Measurements from ENCODE around the gene NPC1L1.
A peak's percentile ranks its signal among the peaks of the same experiment; 100 is the strongest.

The NPC1L1 gene

DNA sequence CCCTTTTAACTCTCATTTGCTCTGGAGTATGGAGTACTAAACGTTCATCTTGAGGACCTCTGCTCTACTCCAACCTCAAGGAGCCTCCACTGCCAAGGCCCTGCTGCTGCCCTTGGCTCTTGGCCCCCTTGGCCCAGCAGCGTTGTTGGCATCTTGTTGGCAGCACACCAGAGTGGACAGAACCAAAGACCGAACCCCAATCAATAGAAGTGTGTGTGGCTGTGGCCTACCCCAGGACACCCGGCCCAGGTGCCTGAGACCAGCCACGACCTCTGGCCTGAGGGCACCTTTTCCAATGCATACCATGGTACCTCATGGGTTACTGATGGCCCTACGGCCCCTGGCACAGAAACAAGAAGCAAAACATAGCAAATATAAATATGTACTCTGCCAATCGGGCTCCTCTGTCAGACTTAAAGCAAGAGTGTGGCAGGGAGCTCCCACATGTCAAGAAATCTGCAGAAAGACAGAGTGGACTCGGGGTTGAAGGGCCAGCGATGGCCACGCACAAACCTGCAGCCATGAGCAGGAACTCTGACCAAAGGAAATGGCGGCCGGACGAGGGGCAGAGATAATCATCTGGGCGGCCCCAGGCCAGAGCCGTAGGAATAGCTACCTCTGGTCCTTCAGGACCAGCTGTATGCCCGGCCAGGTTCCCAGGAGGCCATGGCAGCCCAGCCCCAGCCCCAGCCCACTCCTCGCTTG, 2.9 kb downstream of the NPC1L1 start:
- DNase-seq (ENCODE audit: low read depth in 1 of 2, low spot score in 1 of 2) = no peak

DNA sequence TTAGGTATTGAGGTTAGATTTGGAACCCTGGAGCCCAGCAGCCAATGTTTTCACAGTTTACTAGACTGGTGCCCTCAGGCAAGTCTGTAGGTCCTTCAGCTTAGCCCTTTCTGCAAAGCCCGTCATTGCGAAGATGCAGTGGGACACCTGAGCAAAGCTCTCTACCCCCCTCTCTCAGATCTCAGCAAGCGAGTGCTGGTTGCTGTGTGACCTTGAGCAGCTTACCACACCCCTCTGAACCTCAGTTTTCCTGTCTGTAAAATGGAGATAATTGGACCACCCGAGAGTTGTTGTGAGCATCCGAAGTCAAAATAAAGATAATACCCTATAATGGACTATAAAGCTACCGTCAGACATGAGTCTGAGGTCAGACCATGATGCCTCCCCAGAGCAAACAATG, 3.7 kb downstream of the NPC1L1 start:
- DNase-seq (ENCODE audit: low read depth in 1 of 2, low spot score in 1 of 2) = no peak

DNA sequence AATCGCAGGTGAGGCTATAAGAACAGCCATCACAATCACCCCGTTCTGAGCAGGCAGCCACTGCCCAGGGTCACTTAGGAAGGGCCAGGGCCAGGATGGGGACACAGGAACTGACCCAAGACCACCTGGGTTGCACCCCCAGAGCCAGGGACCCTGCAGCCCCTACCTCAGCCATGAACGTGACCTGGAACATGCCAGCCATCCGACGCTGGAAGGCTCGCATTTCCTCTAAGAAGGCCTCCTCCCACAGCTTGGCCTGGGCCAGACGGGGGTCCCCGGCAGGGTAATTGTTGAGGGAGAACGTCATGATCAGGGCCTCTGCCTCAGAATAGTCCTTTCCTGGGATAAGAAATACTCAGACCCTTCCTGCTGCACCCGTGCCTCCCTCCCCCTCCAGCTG, 5.0 kb downstream of the NPC1L1 start:
- DNase-seq (ENCODE audit: low read depth in 1 of 2, low spot score in 1 of 2) = no peak

DNA sequence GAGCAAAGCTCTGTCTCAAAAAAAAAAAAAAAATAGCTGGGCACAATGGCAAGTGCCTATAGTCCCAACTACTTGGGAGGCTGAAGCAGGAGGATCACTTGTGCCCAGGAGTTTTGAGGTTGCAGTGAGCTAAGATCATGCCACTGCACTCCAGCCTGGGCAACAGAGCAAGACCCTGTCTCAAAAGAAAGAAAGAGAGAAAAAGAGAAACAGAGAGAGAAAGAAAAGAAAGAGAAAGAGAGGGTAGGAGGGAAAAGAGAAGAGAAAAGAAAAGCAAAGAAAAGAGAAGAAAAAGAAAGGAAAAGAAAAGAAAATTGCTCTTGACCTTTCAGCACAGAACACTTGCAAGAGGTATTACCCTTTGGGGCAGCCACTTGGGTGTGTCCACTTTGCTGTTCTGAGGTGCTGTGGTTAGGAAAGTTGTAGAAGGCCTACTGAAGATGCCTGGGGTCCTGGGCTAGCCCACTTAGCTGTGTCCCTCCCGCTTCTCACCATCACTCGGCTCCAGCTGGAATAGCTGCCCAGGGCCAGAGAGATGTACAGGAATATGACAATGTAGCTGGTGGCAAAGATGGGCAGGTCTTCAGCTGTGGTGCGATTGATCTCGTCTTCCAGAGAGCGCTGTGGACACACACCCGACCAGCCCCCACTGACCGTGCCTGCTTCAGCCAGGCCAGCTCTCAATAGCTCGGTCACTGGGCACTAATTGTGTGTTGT, 5.6 kb downstream of the NPC1L1 start:
- no peak for DNase-seq (ENCODE audit: low read depth in 1 of 2, low spot score in 1 of 2)

DNA sequence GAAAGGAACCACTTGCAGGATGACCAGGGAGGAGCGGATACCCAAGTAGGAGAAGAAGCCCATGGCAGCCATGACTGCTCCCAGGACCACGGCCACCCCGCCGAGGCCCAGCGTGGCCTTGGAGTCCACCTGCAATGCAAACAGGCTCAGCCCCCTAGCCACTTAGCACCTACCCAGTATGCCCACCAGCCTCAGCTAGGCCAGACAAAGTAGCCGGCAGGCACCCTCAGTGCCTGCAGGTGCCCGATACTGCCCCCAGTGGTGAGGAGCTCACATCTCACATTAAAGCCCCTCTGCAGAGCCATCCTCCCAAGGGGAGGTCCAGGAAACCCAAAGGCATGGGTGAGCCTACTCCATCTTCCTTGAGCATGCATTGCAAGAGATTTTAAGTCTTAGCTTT, 6.6 kb downstream of the NPC1L1 start:
- peak in 1 of 2 donors; percentile 16 for DNase-seq (ENCODE audit: low read depth in 1 of 2, low spot score in 1 of 2)

DNA sequence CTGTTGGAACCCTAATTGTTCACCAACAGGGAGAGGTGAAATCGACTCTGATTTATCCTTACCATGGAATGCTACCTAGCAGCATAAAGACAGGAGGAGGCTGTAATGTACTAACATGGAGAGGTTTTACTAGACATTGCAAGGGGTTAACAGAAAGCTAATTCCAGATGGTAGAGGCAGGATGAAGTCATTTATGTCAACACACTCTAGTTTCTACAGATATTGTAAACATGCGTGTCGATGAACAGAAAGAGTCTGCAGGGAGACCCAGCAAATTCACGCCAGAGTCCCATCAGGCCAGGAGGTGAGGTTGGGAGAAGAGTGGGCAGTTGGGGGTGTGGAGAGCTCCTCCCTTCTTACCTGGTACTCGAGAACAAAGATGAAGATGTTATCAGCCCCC, 7.0 kb downstream of the NPC1L1 start:
- DNase-seq (ENCODE audit: low read depth in 1 of 2, low spot score in 1 of 2) = no peak

DNA sequence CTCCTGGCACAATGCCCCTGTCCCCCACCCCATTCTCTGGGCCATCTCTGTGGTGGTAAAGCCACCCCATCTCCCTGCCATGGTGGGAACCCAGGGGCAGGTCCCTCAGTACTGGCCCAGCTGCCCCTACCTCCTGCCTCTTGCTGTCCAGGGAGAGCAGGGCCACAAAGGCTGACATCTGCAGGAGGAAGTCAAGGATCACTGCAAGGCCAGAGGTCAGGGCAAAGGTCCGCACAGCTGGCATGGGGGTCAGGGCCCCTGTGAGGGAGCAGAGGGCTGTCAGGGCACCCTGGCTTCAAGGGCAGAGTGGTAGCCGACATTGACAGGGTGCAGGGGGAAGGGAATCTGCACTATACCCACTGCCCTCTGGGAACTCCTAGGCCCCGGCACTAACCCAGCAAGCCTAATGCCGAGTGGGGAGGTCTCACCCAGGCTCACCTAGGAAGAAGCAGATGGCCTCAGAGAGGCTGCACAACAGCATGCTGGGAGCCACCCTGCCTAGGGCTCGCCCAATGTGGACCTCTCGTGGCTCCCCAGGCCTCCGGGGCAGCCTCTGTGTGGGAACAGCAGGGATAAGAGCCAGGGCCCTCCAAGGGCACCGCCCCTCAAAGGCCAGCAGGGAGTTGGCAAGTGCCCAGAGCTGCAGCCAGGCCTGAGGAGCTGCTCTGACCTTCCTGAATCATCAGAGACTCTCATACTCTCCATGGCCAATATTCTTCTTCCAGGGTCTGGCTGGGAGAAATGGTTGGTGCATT, 7.7 kb downstream of the NPC1L1 start:
- DNase-seq (ENCODE audit: low read depth in 1 of 2, low spot score in 1 of 2) = no peak

DNA sequence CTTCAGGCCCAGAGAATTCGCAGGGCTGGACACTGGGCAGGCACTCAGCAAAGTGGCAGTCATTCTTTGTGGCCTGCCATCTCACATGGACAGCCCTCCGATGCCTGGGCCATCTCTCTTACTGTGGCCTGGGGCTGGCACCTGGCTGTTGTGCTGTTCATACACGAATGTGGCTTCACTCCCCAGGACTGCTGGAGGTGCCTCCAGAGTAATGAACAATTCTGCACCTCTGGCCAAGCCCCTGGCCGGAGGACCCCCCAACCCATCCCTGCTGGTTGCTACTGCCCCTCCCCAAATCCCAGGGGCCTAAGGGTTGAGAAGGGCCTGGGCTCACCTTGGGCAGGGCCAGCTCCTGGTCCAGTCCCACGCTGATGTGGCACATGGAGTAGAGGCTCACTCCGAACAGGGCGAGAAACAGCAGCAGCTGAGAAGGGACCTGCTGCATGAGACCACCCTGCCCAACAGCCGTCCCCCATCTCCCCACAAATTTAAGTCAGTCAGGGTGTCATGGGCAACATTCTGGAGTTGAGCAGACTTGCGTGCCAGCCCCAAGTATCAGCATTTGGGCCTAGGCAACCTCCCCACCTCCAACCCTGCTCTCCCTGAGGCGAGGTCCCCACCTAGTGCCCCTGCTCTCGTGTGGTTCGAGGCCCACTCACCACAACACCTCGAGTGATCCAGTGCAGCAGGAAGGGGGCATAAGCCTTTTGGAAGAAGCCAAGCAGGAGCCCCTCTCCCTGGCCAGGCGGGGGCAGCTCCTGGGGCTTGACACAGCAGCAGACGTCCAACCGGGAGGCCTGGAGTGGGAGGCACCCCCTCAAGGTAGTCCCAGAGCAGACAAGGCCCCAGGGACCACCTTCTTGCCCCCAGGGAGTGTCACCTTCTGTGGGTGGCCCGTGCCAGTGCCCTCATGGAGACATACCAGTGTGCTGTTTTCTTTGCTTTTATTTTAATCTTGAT, 9.4 kb downstream of the NPC1L1 start:
- DNase-seq (ENCODE audit: low read depth in 1 of 2, low spot score in 1 of 2) = no peak

DNA sequence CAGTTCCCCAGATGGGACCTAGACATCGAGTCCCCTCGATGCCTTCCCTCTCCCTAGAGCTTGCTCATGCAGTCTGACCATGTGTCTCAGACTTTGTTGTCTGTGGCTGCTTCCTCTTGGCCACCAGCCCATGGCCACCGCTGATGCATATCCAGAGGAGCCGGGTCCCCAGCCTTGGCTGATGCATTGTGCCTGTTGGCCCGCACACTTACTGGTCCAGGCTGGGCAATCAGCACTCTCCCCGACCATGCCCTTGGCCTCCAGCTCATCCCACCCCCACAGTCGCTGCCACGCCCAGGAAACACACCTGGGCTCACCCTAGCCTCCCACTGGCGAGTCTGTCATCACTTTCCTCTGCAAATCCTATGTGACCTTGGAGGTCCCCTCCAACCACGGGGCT, 10.1 kb downstream of the NPC1L1 start:
- DNase-seq (ENCODE audit: low read depth in 1 of 2, low spot score in 1 of 2) = no peak

DNA sequence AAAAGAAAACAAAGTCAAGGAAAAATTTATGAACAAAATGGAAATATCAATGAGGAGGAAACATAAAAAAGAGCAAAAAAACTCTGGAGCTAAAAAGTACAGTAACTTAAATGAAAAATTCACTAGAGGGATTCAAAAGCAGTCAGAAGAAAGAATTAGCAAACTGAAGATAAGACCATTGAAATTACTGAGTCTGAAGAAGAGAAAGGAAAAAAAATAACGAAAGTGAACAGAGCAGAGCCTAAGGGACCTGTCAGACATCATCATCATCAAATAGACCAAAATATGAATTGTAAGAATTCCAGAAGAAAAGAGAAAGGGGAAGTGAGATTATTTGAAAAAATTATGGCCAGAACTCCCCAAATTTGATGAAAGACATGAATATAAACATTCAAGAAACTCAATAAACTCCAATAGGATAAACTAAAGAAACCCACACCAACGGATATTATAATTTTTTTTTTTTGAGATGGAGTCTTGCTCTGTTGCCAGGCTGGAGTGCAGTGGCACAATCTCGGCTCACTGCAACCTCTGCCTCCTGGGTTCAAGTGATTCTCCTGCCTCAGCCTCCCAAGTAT, 16.2 kb downstream of the NPC1L1 start:
- no peak for DNase-seq (ENCODE audit: low read depth in 1 of 2, low spot score in 1 of 2)

DNA sequence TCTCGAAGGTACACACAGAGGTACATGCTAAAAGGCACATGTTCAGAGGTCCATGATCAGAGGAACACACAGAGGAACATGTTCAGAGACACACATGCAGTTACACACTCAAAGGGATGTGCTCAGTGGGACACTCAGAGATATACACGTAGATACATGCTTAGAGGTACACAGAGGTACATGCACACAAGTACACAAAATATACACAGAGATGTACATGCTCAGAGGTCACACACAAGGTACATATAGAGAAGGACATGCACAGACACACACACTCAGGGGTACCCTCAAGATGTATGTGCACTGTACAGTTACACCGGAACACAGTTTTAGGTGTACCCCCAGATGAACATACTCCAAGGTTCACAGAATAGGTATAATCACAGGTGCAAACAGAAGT, 18.8 kb downstream of the NPC1L1 start:
- DNase-seq (ENCODE audit: low read depth in 1 of 2, low spot score in 1 of 2) = no peak

DNA sequence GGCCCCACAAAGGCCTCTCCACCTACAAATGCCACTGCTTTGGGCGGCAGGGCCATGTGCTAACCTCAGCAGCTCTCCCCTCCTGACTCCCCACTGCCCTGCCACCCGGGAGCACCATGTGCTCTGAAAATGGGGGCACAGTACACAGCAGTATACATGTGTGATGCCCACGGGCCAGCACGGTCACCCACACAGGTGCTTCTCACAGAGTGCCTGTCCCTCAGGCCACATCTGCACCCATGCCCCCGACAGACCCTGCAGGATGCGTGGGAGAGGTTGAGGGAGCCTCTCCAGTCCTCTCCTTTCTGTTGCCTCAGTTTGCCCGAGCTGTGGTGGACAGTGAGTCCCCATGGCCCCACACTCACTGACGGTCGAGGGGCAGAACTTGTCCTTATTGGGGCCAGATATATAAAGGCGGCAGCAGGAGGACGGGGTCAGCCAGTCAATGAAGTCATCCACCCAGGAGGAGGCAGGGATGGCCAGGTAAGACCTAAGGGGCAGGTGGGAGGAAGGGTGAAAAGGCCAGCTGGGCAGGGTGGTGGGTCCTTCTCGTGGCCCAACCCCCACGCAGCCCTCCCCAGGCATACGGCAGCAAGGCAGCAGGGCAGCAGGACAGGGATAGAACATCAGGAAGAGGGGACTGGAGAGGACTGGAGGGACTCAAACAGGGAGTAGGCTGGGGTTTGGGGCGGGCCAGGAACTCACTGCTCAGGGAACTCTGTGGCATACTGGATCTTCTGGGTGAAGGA, 19.6 kb downstream of the NPC1L1 start:
- DNase-seq (ENCODE audit: low read depth in 1 of 2, low spot score in 1 of 2) = no peak

DNA sequence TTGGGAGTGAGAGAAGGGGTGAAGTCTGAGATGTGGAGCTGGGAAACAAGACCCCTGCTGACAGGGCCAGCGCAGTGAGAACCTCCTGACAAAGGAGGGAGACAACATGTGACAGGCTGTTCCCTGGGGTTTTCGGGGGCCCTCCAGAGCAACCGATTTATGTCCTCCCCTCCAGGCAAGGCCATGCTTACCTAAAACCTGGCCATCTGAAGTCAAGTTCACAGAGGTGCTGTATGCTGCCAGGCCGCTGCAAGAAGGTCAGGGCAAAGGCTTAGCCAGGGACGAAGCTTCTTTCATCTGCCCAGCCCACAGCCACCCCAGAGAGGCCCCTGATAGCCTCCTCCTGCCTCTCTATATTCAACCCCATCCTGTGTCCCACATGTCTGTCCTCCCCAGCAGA, 20.6 kb downstream of the NPC1L1 start:
- DNase-seq (ENCODE audit: low read depth in 1 of 2, low spot score in 1 of 2) = no peak

DNA sequence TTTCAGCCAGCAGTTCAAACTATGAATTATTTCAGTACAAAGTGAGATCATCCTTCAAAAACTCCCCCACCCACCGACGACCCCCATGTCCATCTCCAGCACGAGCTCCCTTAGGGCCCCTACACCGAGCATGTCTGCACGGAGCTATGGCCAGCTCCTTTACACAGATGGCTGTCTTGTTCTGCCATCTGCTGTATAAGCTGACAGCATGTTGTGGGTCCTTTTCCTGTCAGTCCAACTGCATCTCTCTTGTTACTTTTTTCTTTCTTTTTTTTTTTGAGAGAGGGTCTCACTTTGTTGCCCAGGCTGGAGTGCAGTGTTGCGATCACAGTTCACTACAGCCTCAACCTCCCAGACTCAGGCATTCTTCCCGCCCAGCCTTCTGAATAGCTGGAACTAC, 21.6 kb downstream of the NPC1L1 start:
- no peak for DNase-seq (ENCODE audit: low read depth in 1 of 2, low spot score in 1 of 2)

DNA sequence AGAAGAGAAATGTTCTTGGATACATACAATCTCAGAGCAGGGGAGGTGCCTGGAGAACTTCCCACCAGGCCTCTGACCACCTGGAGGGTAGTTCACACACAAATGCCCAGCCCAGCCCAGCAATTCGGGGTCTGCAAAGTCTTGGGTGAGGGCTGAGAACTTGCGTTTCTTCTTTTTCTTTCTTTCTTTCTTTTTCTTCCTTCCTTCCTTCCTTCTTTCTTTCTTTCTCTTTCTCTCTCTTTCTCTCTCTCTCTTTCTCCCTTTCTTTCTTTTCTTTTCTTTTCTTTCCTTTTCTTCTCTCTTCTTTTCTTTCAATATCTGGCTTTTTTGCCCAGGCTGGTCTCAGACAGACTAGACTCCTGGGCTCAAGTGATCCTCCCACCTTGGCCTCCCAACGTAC, 22.4 kb downstream of the NPC1L1 start:
- no peak for DNase-seq (ENCODE audit: low read depth in 1 of 2, low spot score in 1 of 2)

DNA sequence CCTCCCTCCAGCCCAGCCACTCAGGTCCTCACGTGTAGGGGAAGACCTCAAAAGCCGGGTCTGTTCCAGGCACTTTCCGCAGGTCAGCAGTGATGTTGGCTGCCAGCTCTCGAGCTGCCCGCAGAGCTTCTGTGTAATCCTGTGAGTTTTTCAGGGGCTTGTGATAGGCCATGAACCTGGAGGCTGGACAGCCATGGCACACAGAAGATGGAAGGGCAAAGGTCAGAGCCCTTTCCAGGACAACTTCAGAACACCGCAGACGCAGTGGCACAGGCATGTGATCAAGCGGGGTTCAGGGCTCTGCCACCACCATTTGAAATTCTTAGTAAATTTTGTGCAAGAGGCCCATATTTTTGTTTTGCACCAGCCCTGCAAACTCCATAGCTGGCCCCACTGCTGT, 24.0 kb downstream of the NPC1L1 start:
- DNase-seq (ENCODE audit: low read depth in 1 of 2, low spot score in 1 of 2) = no peak

DNA sequence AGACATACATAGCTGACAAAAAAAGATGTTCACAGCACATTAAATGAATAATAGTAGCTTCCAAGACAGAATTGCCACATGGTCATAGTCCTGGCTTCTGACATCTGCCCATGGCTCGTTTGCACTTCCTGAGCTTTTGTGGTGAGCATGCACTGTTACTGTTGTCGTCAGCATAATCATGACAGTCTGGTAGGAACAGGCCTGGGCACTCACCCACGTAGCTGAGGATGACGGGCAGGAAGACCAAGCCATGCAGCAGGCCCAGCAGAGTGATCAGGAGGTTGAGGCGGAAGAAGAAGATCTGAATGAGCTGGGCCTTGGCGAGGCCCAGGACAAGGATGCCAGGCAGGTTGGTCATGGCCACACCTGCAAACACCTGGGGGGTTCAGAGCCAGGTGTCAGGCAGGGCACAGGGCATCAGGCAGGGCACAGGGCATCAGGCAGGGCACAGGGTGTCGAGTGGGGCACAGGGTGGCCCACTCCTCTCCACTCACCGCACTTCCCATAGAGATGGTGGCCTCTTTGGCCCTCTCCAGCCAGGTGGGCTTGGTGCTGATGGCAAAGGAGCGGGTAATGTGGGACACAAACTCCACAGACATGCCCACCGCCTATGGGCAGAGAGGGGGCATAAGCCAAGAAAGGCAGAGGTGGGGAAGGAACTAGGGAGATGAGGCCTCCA, 25.4 kb downstream of the NPC1L1 start:
- DNase-seq (ENCODE audit: low read depth in 1 of 2, low spot score in 1 of 2) = no peak

DNA sequence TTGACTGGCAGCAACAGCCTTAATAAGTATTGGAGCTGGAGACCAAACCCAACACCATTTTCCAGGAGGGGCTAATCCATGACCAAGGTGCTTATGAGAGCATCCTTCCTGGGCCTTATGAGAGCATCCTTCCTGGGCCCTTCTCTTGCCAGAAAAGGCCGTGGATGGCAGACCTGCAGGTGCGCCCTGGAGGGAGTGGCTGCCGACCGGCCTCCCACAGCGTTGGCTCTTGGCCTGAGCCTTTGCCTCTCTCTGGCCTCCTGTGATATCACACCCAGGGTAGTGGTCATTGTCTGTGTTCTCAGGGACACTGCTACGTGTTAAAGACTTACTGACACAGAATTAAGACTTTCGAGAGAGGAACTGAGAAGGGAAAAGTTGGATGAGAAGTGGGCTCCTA, 28.4 kb downstream of the NPC1L1 start:
- no peak for DNase-seq (ENCODE audit: low read depth in 1 of 2, low spot score in 1 of 2)

DNA sequence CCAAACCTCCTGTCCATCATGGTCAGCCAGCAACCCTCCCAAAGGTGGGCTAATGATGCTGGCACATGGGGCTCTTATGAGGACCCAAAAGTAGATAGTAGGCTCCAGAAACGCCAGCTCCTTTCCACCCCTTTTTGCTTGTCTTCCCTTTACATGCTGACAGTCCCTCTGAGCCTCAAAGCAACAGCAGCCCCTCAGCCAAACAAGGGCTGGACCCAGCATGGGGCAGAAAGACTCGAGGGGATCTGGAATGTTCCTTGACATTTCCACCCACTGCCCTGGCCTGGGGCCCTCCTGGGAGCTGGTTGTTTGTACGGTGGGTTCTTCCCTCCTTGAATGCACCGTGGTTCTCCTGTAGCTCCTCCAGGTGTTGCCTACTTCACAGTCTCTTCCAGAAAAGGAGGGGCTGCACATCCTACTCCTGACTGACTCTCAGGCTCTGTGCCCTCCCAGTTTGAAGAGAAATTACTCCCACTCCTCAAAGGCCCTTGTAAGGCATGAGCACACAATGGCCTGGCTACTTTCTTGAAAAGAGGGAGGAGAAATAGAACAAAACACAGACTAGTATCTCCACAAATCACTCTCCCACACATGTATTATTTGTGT, 29.2 kb downstream of the NPC1L1 start:
- no peak for DNase-seq (ENCODE audit: low read depth in 1 of 2, low spot score in 1 of 2)

Measured in stimulated activated CD4-positive, alpha-beta T cell treated with anti-CD3 and anti-CD28 coated beads, Interleukin-15, amount 100 ng/mL, for 1 hour (primary cell).